ENCODE results near the gene FSHR.

The FSHR gene

GRCh38 chr2:48954311-48954710 lies 200.0 kb downstream of the FSHR start:
- no peak for DNase-seq (ENCODE audit: low read depth)

- no peak for DNase-seq (ENCODE audit: low read depth)
Measured at GRCh38 chr2:48952614-48953013, 201.7 kb downstream of the FSHR start.

GRCh38 chr2:48952143-48952542 lies 202.2 kb downstream of the FSHR start:
- no peak for DNase-seq (ENCODE audit: low read depth)

GRCh38 chr2:48948400-48949125 lies 205.8 kb downstream of the FSHR start:
- no peak for DNase-seq (ENCODE audit: low read depth)

GRCh38 chr2:48946449-48947048 lies 207.8 kb downstream of the FSHR start:
- DNase-seq (ENCODE audit: low read depth) = no peak

GRCh38 chr2:48944956-48945355 lies 209.4 kb downstream of the FSHR start:
- DNase-seq (ENCODE audit: low read depth) = no peak

- DNase-seq (ENCODE audit: low read depth) = no peak
Measured at GRCh38 chr2:48943436-48943835, 210.9 kb downstream of the FSHR start.

GRCh38 chr2:48941908-48942307 lies 212.4 kb downstream of the FSHR start:
- no peak for DNase-seq (ENCODE audit: low read depth)

GRCh38 chr2:48941456-48941855 lies 212.9 kb downstream of the FSHR start:
- DNase-seq (ENCODE audit: low read depth) = no peak

GRCh38 chr2:48940606-48941005 lies 213.7 kb downstream of the FSHR start:
- DNase-seq (ENCODE audit: low read depth) = no peak

- no peak for DNase-seq (ENCODE audit: low read depth)
Measured at GRCh38 chr2:48939232-48939631, 215.1 kb downstream of the FSHR start.

- no peak for DNase-seq (ENCODE audit: low read depth)
Measured at GRCh38 chr2:48938231-48938630, 216.1 kb downstream of the FSHR start.

GRCh38 chr2:48934807-48935206 lies 219.5 kb downstream of the FSHR start:
- no peak for DNase-seq (ENCODE audit: low read depth)

GRCh38 chr2:48933828-48934497 lies 220.4 kb downstream of the FSHR start:
- no peak for DNase-seq (ENCODE audit: low read depth)

GRCh38 chr2:48932667-48933066 lies 221.6 kb downstream of the FSHR start:
- DNase-seq (ENCODE audit: low read depth) = no peak

- DNase-seq (ENCODE audit: low read depth) = no peak
Measured at GRCh38 chr2:48929571-48930301, 224.6 kb downstream of the FSHR start.

GRCh38 chr2:48927355-48927754 lies 227.0 kb downstream of the FSHR start:
- no peak for DNase-seq (ENCODE audit: low read depth)

GRCh38 chr2:48915884-48916283 lies 238.4 kb downstream of the FSHR start:
- DNase-seq (ENCODE audit: low read depth) = no peak

- no peak for DNase-seq (ENCODE audit: low read depth)
Measured at GRCh38 chr2:48915227-48915626, 239.1 kb downstream of the FSHR start.

GRCh38 chr2:48914477-48915089 lies 239.7 kb downstream of the FSHR start:
- DNase-seq (ENCODE audit: low read depth) = no peak

Measured in T-helper 22 cell (primary cell).